GM21423 (cell line): ENCODE measurements around the gene CACNA1S.

Experiments
- ATAC-seq: cut with Tn5 transposase; IDR thresholded peaks from one replicate; pipeline ENCODE4 v1.9.1; 2021; ENCODE audit warnings: mild to moderate bottlenecking, moderate library complexity; ENCODE audit not compliant: unreplicated experiment

The CACNA1S gene

GRCh38 chr1:201112173-201112731 lies at the start of gene CACNA1S:
Gene CACNA1S, minus strand, starts transcription at chr1:201112426. Its CDS starts 87 bp downstream, at chr1:201112339.
- ATAC-seq = no peak

DNA sequence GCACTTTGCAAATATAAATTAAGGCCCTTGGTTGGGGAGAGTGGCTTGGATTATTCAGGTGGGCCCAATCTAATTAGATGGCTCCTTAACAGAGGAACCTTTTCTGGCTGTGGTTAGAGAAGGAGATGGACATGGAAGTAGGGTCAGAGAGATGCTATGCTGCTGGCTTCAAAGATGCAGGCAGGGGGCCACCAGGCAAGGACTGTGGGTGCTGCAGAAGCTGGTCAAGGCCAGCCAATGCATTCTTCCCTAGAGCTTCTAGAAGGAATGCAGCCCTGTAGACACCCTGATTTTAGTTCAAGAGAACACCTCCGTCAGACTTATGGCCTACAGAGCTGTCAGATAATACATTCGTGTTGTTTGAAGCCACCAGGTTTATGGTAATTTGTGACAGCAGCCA lies 45.7 kb upstream of the CACNA1S start:
- ATAC-seq = no peak

- no peak for ATAC-seq
These were observed 44.6 kb upstream of the CACNA1S start for GRCh38 chr1:201156819-201157218.

- no peak for ATAC-seq
These were observed 44.1 kb upstream of the CACNA1S start for GRCh38 chr1:201156346-201156745.

- no peak for ATAC-seq
These were observed 43.1 kb upstream of the CACNA1S start for GRCh38 chr1:201155354-201155753.

DNA sequence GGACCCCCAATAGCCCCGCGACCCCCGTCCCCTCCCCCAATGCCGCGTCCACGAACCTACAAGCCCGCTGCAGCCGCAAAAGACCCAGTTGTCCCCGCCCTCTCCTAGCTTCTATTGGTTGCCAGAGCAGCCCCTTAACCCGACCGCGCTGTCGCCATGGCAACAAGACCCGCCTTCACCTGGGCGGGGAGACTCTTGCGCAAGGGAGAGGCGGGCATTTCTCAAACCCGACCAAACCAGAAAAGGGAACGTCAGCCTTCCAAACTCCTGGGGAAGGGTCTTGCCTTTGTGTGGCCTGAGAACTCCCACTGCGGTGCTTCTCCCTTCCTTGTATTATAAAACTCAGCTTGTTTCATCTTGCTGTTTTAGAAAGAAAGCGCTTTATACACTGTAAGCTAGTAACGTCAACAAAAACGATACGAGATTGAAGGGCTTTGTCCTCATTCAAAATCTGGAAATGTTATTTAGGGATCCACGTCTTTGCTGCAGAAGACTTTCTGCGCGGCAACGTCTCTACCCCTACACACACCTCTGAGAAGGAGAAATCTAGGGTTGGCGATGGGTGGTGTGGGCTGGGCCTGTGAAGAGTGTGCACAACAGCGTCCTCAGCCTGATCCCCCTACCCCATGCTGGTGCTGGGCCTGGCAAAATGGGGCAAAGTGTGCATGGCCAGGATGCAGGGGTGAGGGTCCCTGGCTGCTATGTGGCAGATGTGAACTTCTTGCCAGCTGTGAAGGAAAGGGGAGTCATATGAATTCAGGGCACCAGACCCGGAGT lies 42.4 kb upstream of the CACNA1S start, which contains the start of gene TMEM9:
TSS of gene TMEM9 (minus strand) at position 86 of the 777 bp plus-strand sequence. CDS start 551 bp downstream, outside the sequence.
- ATAC-seq = peak; percentile 97

GRCh38 chr1:201153474-201154388 lies 41.5 kb upstream of the CACNA1S start:
- peak; percentile 71 for ATAC-seq

DNA sequence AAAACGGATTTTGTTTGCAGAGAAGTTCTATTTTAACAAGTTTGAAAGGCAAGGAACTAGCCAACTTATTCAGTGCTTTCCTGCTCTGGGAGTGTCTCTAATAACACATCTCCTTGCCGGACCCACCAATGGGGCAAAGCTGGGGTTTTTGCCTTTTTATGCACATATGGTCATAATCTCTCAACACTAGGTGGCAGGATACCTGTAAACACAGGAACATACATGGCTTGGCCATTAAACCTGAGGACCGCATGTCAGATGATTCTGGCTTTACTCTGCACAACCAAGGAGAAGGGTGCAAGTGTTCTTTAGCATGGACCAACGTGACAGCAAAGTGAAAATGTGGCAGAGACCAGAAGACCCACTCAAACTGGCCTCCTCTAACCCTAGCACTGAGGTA lies 37.2 kb upstream of the CACNA1S start:
- no peak for ATAC-seq

DNA sequence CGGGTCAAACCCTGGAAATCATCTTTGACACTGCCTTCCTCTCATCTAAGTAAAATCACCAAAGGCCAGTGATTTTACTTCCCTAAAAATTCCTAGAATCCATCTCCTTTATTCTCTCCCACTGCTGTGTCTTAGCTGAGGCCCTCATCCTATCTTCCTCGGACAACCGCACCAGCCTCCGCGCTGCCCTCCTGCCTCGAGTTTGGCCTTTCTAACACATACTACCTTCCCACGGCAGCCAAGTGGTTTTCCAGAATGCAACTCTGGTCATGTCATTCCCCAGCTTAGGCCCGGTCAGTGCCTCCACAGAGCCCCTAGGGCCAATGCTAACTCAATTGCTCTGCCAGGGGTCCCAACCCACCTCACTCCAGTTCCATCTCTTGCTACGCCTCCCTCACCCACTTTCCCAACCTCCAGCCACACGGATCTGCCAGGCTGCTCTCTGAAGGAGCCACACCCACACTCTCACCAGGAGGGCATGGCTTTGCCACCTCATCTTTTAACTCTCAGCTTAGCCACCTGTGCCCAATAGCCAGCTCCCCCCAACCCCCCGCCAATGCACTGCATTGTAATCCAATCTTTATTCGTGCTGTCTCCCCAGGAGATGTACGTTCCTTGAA lies 35.3 kb upstream of the CACNA1S start:
- ATAC-seq = no peak

DNA sequence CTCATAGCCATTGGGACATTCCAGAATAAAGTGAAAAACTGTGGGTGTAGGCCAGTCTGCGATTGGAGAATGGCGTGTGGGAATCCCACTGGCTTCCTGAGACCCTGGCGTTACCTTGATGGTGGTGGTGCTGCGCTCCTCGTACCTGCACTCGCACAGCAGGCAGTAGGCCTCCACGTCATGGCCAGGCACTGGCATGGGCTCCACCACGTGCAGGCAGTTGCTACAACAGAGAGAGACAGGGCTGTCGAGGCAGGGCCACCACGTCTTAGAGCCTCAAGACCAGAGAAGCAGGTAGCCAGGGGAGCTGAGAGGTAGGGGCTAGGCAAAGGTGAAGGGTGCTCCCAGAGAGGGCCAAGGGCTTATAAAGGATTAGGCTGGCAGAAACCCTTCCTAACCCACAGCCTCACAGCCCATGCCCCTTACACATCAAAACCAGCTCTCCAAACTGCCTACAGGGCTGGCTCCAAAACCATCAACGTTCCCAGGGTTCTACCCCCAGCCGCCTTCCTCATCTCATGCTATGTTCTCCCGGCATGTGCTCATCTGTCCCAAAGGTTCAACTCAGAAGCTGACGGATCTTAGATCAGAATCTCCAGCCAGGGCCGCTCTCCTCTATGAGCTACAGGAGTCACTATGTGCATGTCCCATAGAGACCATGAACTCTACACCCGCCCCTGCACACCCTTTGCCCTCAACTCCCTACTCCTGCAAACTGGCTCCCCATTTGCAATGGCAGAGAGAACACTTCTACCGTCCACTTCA lies 34.6 kb upstream of the CACNA1S start:
- no peak for ATAC-seq

DNA sequence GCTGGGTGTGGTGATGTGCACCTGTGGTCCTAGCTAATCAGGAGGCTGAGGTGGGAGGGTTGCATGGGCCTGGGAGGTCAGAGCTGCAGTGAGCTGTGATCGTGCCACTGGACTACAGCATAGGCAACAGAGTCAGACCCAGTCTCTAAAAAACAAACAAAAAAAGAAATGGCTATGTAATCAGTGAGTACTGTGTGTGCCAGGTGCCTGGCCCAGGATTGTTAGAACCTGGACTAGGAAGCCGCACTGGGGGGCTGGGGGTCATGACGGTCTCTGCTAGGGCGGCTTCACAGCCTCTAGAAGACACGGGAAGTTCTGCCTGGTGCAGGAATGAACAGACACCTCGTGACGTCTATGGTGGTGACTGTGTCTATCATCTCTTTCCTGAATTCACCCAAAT lies 33.6 kb upstream of the CACNA1S start:
- ATAC-seq = no peak

DNA sequence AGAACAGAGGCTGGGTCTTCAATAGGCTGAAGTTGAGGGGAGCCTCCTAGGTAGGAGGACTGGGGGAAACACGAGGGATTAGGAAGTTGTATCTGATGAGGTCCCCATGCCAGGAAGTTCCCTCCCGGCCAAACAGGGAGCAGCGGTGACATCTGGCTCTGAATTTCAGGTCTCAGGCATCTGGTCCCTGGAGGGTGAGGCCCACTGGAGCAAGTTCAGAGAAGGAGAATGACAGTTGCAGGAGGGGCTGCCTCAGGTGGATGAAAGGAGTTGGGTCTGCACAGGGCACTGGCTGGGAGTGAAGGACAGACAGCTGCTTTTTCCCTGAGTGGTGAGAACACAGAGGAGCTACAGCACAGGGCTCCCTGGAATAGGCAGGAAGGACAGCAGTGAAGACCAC lies 32.9 kb upstream of the CACNA1S start:
- no peak for ATAC-seq

- ATAC-seq = no peak
These were observed 32.5 kb upstream of the CACNA1S start for GRCh38 chr1:201144701-201145100.

DNA sequence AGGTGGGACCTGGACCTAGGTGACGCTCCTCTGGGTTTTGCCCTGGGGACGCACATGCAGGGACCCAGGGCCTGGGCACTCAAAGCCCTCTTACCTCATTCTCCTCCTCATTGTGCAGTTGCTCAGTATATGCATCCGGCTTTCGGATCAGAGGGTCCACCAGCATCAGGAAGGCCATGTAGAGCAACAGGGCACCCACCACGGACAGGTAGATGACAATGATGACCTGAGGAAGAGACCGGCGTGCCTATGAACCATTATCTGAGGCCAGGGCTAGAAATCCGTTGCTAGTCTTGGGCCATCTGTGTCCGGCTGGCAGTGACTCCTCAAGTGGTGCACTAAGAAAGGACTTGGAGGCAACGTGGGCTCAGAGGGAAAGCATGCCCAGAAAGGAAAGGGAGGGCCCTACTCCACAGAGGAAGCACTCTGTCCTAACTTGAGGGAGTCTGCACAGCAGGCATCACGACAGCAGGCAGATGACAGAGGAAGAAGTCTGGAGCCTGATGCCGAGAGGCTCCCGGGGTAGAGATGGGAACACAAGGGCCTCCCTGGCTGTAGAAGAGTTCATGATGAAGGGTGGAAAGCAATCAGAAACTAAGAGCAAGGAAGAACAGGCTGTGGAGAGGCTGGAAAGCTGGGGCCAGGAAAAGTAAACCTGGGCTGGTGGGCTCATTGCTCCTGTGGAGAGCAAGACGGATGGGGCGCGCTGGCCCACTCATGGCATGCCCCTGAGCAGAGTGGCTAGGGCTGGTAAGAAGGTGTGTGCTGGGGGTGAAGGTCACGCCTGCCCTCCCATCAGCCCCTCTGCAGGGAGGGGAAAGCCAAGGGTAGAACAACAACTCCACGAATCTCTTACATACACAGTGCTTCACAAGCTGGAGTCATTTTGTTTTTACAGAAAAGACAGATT lies 31.8 kb upstream of the CACNA1S start:
- no peak for ATAC-seq

DNA sequence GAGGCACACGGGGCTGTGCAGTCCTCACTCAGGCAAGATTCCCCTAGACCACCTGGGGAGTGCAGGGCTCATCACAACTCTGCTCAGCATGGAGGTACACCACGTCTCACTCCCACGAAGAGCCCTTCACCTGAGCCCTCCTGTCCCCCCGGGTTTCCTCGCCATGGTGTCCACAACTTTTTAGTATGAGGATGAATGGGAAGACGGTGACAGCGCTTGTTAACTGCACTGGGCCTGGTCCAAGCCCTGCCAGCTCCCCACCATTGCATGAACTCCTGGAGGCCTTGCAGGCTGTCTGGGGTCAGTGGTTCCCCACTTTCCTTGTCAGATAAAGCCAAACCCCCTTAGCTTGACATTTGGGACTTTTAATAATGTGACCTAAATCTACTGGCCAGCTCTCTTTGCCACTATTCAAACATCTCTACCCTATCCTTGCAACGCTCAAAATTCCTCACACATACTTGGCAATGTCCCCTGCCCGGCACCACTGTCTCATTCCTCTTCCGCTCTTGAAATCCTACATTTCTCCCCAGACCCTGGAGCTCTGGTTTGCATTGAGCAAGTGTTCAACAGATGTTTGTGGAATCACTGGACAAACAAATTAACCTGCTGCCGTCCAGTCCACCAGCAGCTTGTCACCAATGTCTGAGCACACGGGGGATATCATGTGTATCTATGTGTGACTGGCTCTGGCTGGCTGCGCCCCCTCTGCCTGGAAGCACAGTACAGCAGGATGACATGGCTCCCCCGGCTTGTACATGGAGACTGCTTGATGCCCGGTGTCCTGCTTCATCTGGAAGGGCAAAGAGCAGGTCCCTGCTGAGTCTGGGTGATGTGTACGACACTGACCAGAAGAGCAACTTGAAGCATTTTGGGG lies 30.9 kb upstream of the CACNA1S start:
- no peak for ATAC-seq

- no peak for ATAC-seq
These were observed 30.0 kb upstream of the CACNA1S start for GRCh38 chr1:201142011-201142848.

GRCh38 chr1:201141418-201141817 lies 29.2 kb upstream of the CACNA1S start:
- ATAC-seq = no peak

- no peak for ATAC-seq
These were observed 28.7 kb upstream of the CACNA1S start for GRCh38 chr1:201140941-201141260.
